GM23248 (cell line): ENCODE data around the gene ZNF398. TPM values are rescaled to one million over a fixed set of nuclear protein-coding genes. Genes with fewer than 3 reads are reported as not detected.
A peak's percentile ranks its signal among the peaks of the same experiment; 100 is the strongest.

ENCODE experiments used
- DNase-seq: peaks from one replicate; pipeline ENCODE4 v3.0.0-alpha.2; 2015
- H2AFZ ChIP-seq: fragments of 200-600 bp; sonication (generic); 2 replicates; pipeline ENCODE4 v1.6.1; 2016; ENCODE audit warnings: antibody characterized with exemption
- H3F3A ChIP-seq: fragments of 200-600 bp; sonication (generic); 2 replicates; pipeline ENCODE4 v1.6.1; 2016; ENCODE audit warnings: mild to moderate bottlenecking, antibody characterized with exemption, mixed run types; ENCODE audit not compliant: insufficient read depth
- H3K27ac ChIP-seq: fragments of 200-600 bp; sonication (generic); 2 replicates; pipeline ENCODE4 v1.5.1; 2016; ENCODE audit warnings: mild to moderate bottlenecking
- H3K27me3 ChIP-seq: fragments of 200-600 bp; sonication (generic); replicated peaks from 2 replicates; pipeline ENCODE4 v1.6.1; 2016; ENCODE audit warnings: mild to moderate bottlenecking; ENCODE audit not compliant: insufficient read depth
- H3K36me3 ChIP-seq: fragments of 200-600 bp; sonication (generic); 2 replicates; pipeline ENCODE4 v1.6.1; 2016; ENCODE audit warnings: low read depth, mild to moderate bottlenecking
- H3K4me1 ChIP-seq: fragments of 200-600 bp; sonication (generic); 2 replicates; pipeline ENCODE4 v1.6.1; 2016; ENCODE audit warnings: mild to moderate bottlenecking; ENCODE audit not compliant: insufficient read depth
- H3K4me2 ChIP-seq: fragments of 200-600 bp; sonication (generic); one replicate; pipeline ENCODE4 v1.6.1; 2016; ENCODE audit warnings: mild to moderate bottlenecking; ENCODE audit not compliant: unreplicated experiment
- H3K4me3 ChIP-seq: fragments of 200-600 bp; sonication (generic); 2 replicates; pipeline ENCODE4 v1.5.1; 2016; ENCODE audit warnings: mild to moderate bottlenecking
- H3K79me2 ChIP-seq: fragments of 200-600 bp; sonication (generic); 2 replicates; pipeline ENCODE4 v1.6.1; 2016; ENCODE audit warnings: mild to moderate bottlenecking; ENCODE audit not compliant: insufficient read depth
- H3K9ac ChIP-seq: fragments of 200-600 bp; sonication (generic); 2 replicates; pipeline ENCODE4 v1.6.1; 2016; ENCODE audit warnings: mild to moderate bottlenecking
- H3K9me2 ChIP-seq: fragments of 200-600 bp; sonication (generic); 2 replicates; pipeline ENCODE4 v1.6.1; 2016; ENCODE audit warnings: mixed run types, mild to moderate bottlenecking, moderate library complexity; ENCODE audit not compliant: insufficient read depth
- H3K9me3 ChIP-seq: fragments of 200-600 bp; sonication (generic); one replicate; pipeline ENCODE4 v1.6.1; 2017; ENCODE audit warnings: low read depth
- H4K20me1 ChIP-seq: fragments of 200-600 bp; sonication (generic); 2 replicates; pipeline ENCODE4 v1.6.0; 2016; ENCODE audit not compliant: insufficient read depth
- EZH2 ChIP-seq: fragments of 200-600 bp; sonication (generic); IDR thresholded peaks from 2 replicates; pipeline ENCODE4 v1.6.1; 2018; ENCODE audit warnings: antibody characterized with exemption, mild to moderate bottlenecking; ENCODE audit not compliant: insufficient read depth, poor library complexity, severe bottlenecking
- EZH2phosphoT487 ChIP-seq: fragments of 200-600 bp; sonication (generic); IDR thresholded peaks from 2 replicates; pipeline ENCODE4 v1.6.1; 2018; ENCODE audit warnings: antibody characterized with exemption, moderate library complexity, mild to moderate bottlenecking, low read depth; ENCODE audit not compliant: insufficient read depth
- WGBS, 2 experiments: methylation state at CpG; one replicate each; pipeline ENCODE4 v1.1.6; 2015 to 2017; ENCODE audit warnings: low lambda C conversion rate in 2 of 2, low coverage in 1 of 2; ENCODE audit errors: missing lambda C conversion rate in 2 of 2; 5-methylcytosine and 5-hydroxymethylcytosine counted together
- in situ Hi-C: fragments of 300-500 bp; cut with MboI; formaldehyde crosslinking; loops from 2 replicates; pipeline ENCODE4 v1.15.0; 2020
- polyA plus RNA-seq: library from polyadenylated mRNA; unstranded; fragments of >200 nt; fragmentation: Nextera tagmentation; extraction: Ambion mirVana; gene quantifications from 2 replicates; pipeline ENCODE4 v1.2.1, GENCODE V29; 2016
- small RNA-seq: library from RNA; depleted of rRNA; stranded (forward); fragments of <200 nt; gene quantifications from one replicate; pipeline ENCODE3, GENCODE V24; 2014; ENCODE audit warnings: low read depth, low replicate concordance
- total RNA-seq: library from RNA; depleted of rRNA; stranded (reverse); fragments of >200 nt; shearing (Covaris generic); gene quantifications from 2 replicates; pipeline ENCODE4 v1.2.3, GENCODE V29; 2014; rRNA removed

ZNF398 gene
- total and polyA plus RNA-seq, 2 experiments from 2014 or later: 6.7 to 12.5 TPM

DNA sequence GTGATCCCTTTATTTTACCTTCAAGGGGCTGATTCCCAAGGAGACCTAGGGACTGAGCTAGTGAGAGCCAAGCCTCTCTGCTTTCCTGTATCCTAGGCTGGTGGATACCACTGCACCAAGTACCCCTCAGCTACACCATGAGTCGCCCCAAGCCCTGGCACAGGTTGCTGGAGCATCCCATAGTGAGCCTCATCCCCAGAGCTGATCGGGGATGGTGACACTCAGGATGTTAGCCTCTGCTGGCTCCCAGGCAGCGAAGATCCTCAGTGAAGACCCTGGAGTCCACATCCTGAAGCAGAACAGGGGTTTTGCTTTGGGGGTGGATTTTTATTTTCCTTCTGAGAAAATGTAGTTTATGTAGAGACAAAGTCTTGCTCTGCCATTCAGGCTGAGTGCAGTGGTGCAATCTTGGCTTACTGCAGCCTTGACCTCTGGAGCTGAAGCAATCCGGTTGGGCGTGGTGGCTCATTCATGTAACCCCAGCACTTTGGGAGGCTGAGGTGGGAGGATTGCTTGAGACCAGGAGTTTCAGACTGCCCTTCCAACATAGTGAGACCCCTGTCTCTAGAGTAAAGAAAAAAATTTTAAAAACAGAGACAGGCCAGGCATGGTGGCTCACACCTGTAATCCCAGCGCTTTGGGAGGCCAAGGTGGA is 79.7 kb downstream of the ZNF398 start:
- peak; percentile 41 for DNase-seq
- H4K20me1 ChIP-seq: no peaks in the 10 kb centered on the region
- no peak overlapping the region for H3K9ac ChIP-seq
- in situ Hi-C loops: no loop called here
- 71 to 74% methylated on average over 6 of the region's 6 CpGs for WGBS, 2 experiments
- H3K27me3 ChIP-seq: no peaks in the 10 kb centered on the region
- 0 out of 2 replicates have a peak, but pooled peaks cover 5% of the 10 kb centered on the region for H3F3A ChIP-seq
- no peak overlapping the region for H3K27ac ChIP-seq
- H3K4me3 ChIP-seq: no peak overlapping the region
- H3K4me1 ChIP-seq: peaks cover 5% of the 10 kb centered on the region
- no peak for TF ChIP-seq EZH2
- no peak overlapping the region for H3K4me2 ChIP-seq
- no peaks in the 10 kb centered on the region for H3K36me3 ChIP-seq
- no peaks in the 10 kb centered on the region for H3K9me3 ChIP-seq
- H3K79me2 ChIP-seq: no peaks in the 10 kb centered on the region
- H2AFZ ChIP-seq: no peak overlapping the region
- no peaks in the 10 kb centered on the region for H3K9me2 ChIP-seq

DNA sequence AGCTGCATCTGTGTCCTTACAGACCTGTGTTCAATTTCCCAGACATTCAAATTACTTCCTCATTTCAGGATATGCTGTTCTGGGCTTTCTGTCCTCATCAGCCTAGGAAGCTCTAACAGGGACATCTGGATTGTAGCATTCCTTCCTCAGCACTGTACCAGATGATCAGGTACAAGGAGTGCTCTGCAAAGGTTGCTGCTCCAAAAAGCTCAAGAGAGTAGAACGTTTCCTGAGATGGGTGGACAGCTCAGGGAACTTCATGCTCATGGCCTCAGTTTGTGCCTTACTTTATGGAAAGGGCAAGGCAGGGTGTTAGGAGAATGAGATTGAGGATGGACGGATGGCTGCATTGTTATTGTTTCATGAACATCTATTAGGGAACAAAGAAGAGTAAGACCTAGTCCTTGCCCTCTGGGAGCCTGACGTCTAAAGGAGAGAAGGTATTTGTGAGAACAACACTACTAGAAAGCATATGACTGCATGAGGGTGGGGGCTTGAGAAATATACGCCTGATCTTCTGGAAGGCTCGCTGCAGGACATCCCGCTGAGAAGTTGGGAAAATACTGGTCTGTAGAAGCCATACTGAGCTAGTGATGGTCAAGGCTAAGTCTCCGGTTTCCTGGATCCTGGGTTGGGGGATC is 81.7 kb downstream of the ZNF398 start:
- H3K79me2 ChIP-seq: no peaks in the 10 kb centered on the region
- H3K9me3 ChIP-seq: no peaks in the 10 kb centered on the region
- H2AFZ ChIP-seq: no peak overlapping the region
- no peak overlapping the region for H3K4me3 ChIP-seq
- in situ Hi-C loops: no loop called here
- no peak overlapping the region for H3K4me2 ChIP-seq
- no peak for TF ChIP-seq EZH2phosphoT487
- TF ChIP-seq EZH2: no peak
- no peak overlapping the region for H3K27ac ChIP-seq
- no peak for DNase-seq
- no peaks in the 10 kb centered on the region for H3K27me3 ChIP-seq
- H3F3A ChIP-seq: peaks cover 18% of the 10 kb centered on the region
- H3K9me2 ChIP-seq: no peaks in the 10 kb centered on the region
- H3K9ac ChIP-seq: no peak overlapping the region
- no peaks in the 10 kb centered on the region for H3K36me3 ChIP-seq
- 28 to 36% methylated on average over 7 of the region's 7 CpGs for whole genome bisulfite sequencing, 2 experiments
- H4K20me1 ChIP-seq: no peaks in the 10 kb centered on the region
- peaks cover 17% of the 10 kb centered on the region for H3K4me1 ChIP-seq

DNA sequence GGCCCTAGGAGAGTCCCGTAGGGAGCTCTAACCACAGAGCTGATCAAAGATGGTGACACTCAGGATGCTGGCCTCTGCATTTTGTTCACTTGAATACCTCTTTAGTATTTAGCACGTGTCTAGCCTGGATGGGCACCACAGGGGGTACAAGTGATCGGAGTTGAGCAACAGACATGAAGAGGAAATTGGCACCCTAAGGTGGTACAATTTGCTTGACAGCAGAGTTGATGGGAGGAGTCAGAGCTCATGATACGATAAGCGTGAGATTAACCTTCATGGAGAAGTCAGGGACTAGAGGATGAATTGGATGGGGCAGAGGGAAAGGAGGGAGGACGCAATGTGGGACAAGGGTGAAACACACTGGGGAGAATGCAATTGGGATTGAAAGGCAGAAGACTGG is 82.3 kb downstream of the ZNF398 start:
- H3K9ac ChIP-seq: no peak overlapping the region
- no peaks in the 10 kb centered on the region for H4K20me1 ChIP-seq
- H3K9me3 ChIP-seq: no peaks in the 10 kb centered on the region
- H3K27ac ChIP-seq: no peak overlapping the region
- peaks cover 24% of the 10 kb centered on the region for H3F3A ChIP-seq
- no peak overlapping the region for H3K4me2 ChIP-seq
- no peaks in the 10 kb centered on the region for H3K79me2 ChIP-seq
- peaks cover 23% of the 10 kb centered on the region for H3K4me1 ChIP-seq
- H2AFZ ChIP-seq: no peak overlapping the region
- in situ Hi-C loops: no loop called here
- H3K27me3 ChIP-seq: no peaks in the 10 kb centered on the region
- no peaks in the 10 kb centered on the region for H3K9me2 ChIP-seq
- no peak for DNase-seq
- no peaks in the 10 kb centered on the region for H3K36me3 ChIP-seq
- TF ChIP-seq EZH2phosphoT487 (no peak), EZH2 (no peak)
- H3K4me3 ChIP-seq: no peak overlapping the region
- WGBS, 2 experiments: 48 to 58% methylated on average over 6 of the region's 6 CpGs

DNA sequence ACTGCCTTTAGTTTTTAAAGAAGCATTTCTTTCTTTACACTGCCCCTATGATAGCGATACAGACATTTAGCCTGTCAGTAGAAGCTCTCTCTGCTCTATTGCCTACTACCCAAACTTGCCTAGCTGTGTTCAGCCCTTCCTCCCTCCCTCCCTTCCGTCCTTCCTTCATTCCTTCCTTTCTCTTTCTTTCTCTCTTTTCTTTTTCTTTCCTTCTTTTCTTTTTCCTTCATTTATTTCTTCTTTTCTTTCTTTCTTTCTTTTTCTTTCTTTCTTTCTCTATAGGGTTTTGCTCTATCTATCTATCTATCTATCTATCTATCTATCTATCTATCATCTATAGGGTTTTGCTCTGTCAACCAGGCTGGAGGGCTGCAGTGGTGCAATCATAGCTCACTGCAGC is 85.1 kb downstream of the ZNF398 start:
- DNase-seq: no peak
- peaks cover 27% of the 10 kb centered on the region for H3F3A ChIP-seq
- H4K20me1 ChIP-seq: no peaks in the 10 kb centered on the region
- H3K27me3 ChIP-seq: no peaks in the 10 kb centered on the region
- 0 out of 2 replicates have a peak overlapping the region, but pooled peaks have one; percentile 75 for H2AFZ ChIP-seq
- peaks cover 19% of the 10 kb centered on the region for H3K4me1 ChIP-seq
- no peak overlapping the region for H3K9ac ChIP-seq
- TF ChIP-seq EZH2phosphoT487 (no peak), EZH2 (no peak)
- 73 to 84% methylated on average over 2 of the region's 2 CpGs for WGBS, 2 experiments
- H3K27ac ChIP-seq: peak overlapping the region; percentile 93
- H3K9me2 ChIP-seq: no peaks in the 10 kb centered on the region
- no peak overlapping the region for H3K4me3 ChIP-seq
- H3K36me3 ChIP-seq: no peaks in the 10 kb centered on the region
- H3K9me3 ChIP-seq: no peaks in the 10 kb centered on the region
- H3K79me2 ChIP-seq: no peaks in the 10 kb centered on the region
- in situ Hi-C loops: no loop called here
- no peak overlapping the region for H3K4me2 ChIP-seq

Small RNA genes within 50 kb of the gene (small RNA-seq; reads per million reads assigned to genes)
- not detected for gene AC004890.1
- gene RN7SL521P: not detected

Other genes with a start within 250 kb of the ZNF398 start
- 191 and 196 TPM in 2 replicates for gene PDIA4, start 118.9 kb upstream of the ZNF398 start, total RNA-seq
- 204 and 210 TPM in 2 replicates for gene PDIA4, start 118.9 kb upstream of the ZNF398 start, polyA plus RNA-seq
- gene ZNF786, start 56.7 kb upstream of the ZNF398 start, total RNA-seq: 3.5 and 5.3 TPM in 2 replicates
- gene ZNF786, start 56.7 kb upstream of the ZNF398 start, polyA plus RNA-seq: 3.5 and 3.9 TPM in 2 replicates
- gene ZNF425, start 21.1 kb upstream of the ZNF398 start, total RNA-seq: 3.8 and 5.4 TPM in 2 replicates
- gene ZNF425, start 21.1 kb upstream of the ZNF398 start, polyA plus RNA-seq: 3.9 and 4.1 TPM in 2 replicates
- 23.3 and 24.1 TPM in 2 replicates for gene ZNF282, start 48.1 kb downstream of the ZNF398 start, total RNA-seq
- gene ZNF282, start 48.1 kb downstream of the ZNF398 start, polyA plus RNA-seq: 2.4 and 2.8 TPM in 2 replicates
- gene ZNF212, start 92.2 kb downstream of the ZNF398 start, total RNA-seq: 4.1 and 9.4 TPM in 2 replicates
- 5.3 and 7.1 TPM in 2 replicates for gene ZNF212, start 92.2 kb downstream of the ZNF398 start, polyA plus RNA-seq
- 8.6 and 11.3 TPM in 2 replicates for gene ZNF783, start 114.7 kb downstream of the ZNF398 start, total RNA-seq
- 3.5 and 3.6 TPM in 2 replicates for gene ZNF783, start 114.7 kb downstream of the ZNF398 start, polyA plus RNA-seq